ENCODE results near the gene NRG3. TPM values are rescaled to one million over a fixed set of nuclear protein-coding genes. Genes with fewer than 3 reads are reported as not detected.

Gene NRG3
- total RNA-seq, 2 donors from 2014 or later, result 0.93 to 1.5 TPM

- no peak for DNase-seq (ENCODE audit: low spot score)
- intact Hi-C loops (cut with DNase I), result no loop called here
These were observed 296.9 kb downstream of the NRG3 start for GRCh38 chr10:82171899-82172298.

GRCh38 chr10:82176587-82176986 lies 301.6 kb downstream of the NRG3 start:
- DNase-seq (ENCODE audit: low spot score), result no peak
- intact Hi-C loops (cut with DNase I), result no loop called here

- no peak for DNase-seq (ENCODE audit: low spot score)
- intact Hi-C loops (cut with DNase I), result no loop called here
These were observed 315.7 kb downstream of the NRG3 start for GRCh38 chr10:82190432-82191260.

- intact Hi-C loops (cut with DNase I), result no loop called here
- DNase-seq (ENCODE audit: low spot score), result no peak
These were observed 316.7 kb downstream of the NRG3 start for GRCh38 chr10:82191653-82192052.

- intact Hi-C loops (cut with DNase I), result no loop called here
- no peak for DNase-seq (ENCODE audit: low spot score)
These were observed 317.7 kb downstream of the NRG3 start for GRCh38 chr10:82192665-82193064.

GRCh38 chr10:82194419-82194818 lies 319.4 kb downstream of the NRG3 start:
- intact Hi-C loops (cut with DNase I), result no loop called here
- no peak for DNase-seq (ENCODE audit: low spot score)

GRCh38 chr10:82206831-82207230 lies 331.8 kb downstream of the NRG3 start:
- intact Hi-C loops (cut with DNase I), result no loop called here
- DNase-seq (ENCODE audit: low spot score), result no peak

GRCh38 chr10:82208726-82209125 lies 333.7 kb downstream of the NRG3 start:
- no peak for DNase-seq (ENCODE audit: low spot score)
- intact Hi-C loops (cut with DNase I), result no loop called here

GRCh38 chr10:82210331-82210730 lies 335.3 kb downstream of the NRG3 start:
- no peak for DNase-seq (ENCODE audit: low spot score)
- intact Hi-C loops (cut with DNase I), result no loop called here

GRCh38 chr10:82211346-82211745 lies 336.4 kb downstream of the NRG3 start:
- DNase-seq (ENCODE audit: low spot score), result no peak
- intact Hi-C loops (cut with DNase I), result no loop called here

- DNase-seq (ENCODE audit: low spot score), result no peak
- intact Hi-C loops (cut with DNase I), result no loop called here
These were observed 337.8 kb downstream of the NRG3 start for GRCh38 chr10:82212753-82213152.

- intact Hi-C loops (cut with DNase I), result no loop called here
- no peak for DNase-seq (ENCODE audit: low spot score)
These were observed 338.8 kb downstream of the NRG3 start for GRCh38 chr10:82213784-82214183.

GRCh38 chr10:82221056-82221455 lies 346.1 kb downstream of the NRG3 start:
- intact Hi-C loops (cut with DNase I), result no loop called here
- no peak for DNase-seq (ENCODE audit: low spot score)

- no peak for DNase-seq (ENCODE audit: low spot score)
- intact Hi-C loops (cut with DNase I), result no loop called here
These were observed 346.7 kb downstream of the NRG3 start for GRCh38 chr10:82221601-82222149.

GRCh38 chr10:82228701-82229100 lies 353.7 kb downstream of the NRG3 start:
- intact Hi-C loops (cut with DNase I), result no loop called here
- no peak for DNase-seq (ENCODE audit: low spot score)

GRCh38 chr10:82234173-82234572 lies 359.2 kb downstream of the NRG3 start:
- no peak for DNase-seq (ENCODE audit: low spot score)
- intact Hi-C loops (cut with DNase I), result no loop called here

- intact Hi-C loops (cut with DNase I), result no loop called here
- no peak for DNase-seq (ENCODE audit: low spot score)
These were observed 361.2 kb downstream of the NRG3 start for GRCh38 chr10:82236084-82236731.

- no peak for DNase-seq (ENCODE audit: low spot score)
- intact Hi-C loops (cut with DNase I), result no loop called here
These were observed 363.3 kb downstream of the NRG3 start for GRCh38 chr10:82238291-82238690.

GRCh38 chr10:82240408-82240807 lies 365.4 kb downstream of the NRG3 start:
- intact Hi-C loops (cut with DNase I), result no loop called here
- no peak for DNase-seq (ENCODE audit: low spot score)

- intact Hi-C loops (cut with DNase I), result no loop called here
- DNase-seq (ENCODE audit: low spot score), result no peak
These were observed 367.8 kb downstream of the NRG3 start for GRCh38 chr10:82242778-82243177.

GRCh38 chr10:82245157-82245556 lies 370.2 kb downstream of the NRG3 start:
- intact Hi-C loops (cut with DNase I), result no loop called here
- no peak for DNase-seq (ENCODE audit: low spot score)

Measured in posterior vena cava (tissue), 2 donors.